A549 (cell line): ENCODE results near the gene TEP1. TPM values are rescaled to one million over a fixed set of nuclear protein-coding genes. Genes with fewer than 3 reads are reported as not detected.

Source experiments
- ATAC-seq, 2 experiments: fragments of 200-7000 bp in 1 of 2; fragments of >200 bp in 1 of 2; cut with Nextera tagmentation in 1 of 2; cut with Tn5 transposase in 1 of 2; 3 replicates each; pipeline versions ENCODE4 v1.8.0 to v1.9.1; 2018 to 2020; ENCODE audit warnings: mild to moderate bottlenecking in 1 of 2, moderate library complexity in 1 of 2
- CTCF ChIA-PET: fragments of 300-600 bp; sonication (Branson Sonifier 250); formaldehyde crosslinking; extraction: SDS; loops from one replicate; lab custom pipeline; 2021; ENCODE audit warnings: antibody characterized with exemption, inconsistent platforms; lab: Yijun Ruan, JAX
- POLR2A ChIA-PET: fragments of 350-600 bp; formaldehyde crosslinking; extraction: SDS; loops from one replicate; lab custom pipeline; 2021; ENCODE audit warnings: antibody characterized with exemption, inconsistent platforms; lab: Yijun Ruan, JAX
- DNase-seq, 2 experiments: peaks; one replicate each; pipeline versions ENCODE4 v3.0.0 to v3.0.0-alpha.2; 2011 to 2016; ENCODE audit warnings: low read depth in 1 of 2, low spot score in 1 of 2
- FAIRE-seq: peaks from 2 replicates; lab custom pipeline; 2011; peaks lifted over from hg19 to GRCh38; lab: Jason Lieb, UNC
- H3K27ac ChIP-seq, 2 experiments: fragments of >200 bp; sonication (Bioruptor Twin); formaldehyde crosslinking; 3 replicates each; pipeline ENCODE4 v1.5.1; 2016 to 2017
- H3K4me1 ChIP-seq: fragments of >200 bp; sonication (Bioruptor Twin); formaldehyde crosslinking; 3 replicates; pipeline ENCODE4 v1.6.1; 2016
- H3K4me2 ChIP-seq: fragments of >200 bp; sonication (Bioruptor Twin); formaldehyde crosslinking; 3 replicates; pipeline ENCODE4 v1.6.1; 2016
- H3K4me3 ChIP-seq: fragments of >200 bp; sonication (Bioruptor Twin); formaldehyde crosslinking; 3 replicates; pipeline ENCODE4 v1.5.1; 2016
- H3K9me3 ChIP-seq: fragments of >200 bp; sonication (Bioruptor Twin); formaldehyde crosslinking; 3 replicates; pipeline ENCODE4 v1.6.1; 2016
- BHLHE40 ChIP-seq: IDR thresholded peaks from 2 replicates; pipeline ENCODE4 v1.6.1; 2012; ENCODE audit warnings: low read depth, low read length, inconsistent platforms
- CEBPB ChIP-seq, 2 experiments: fragments of >200 bp in 1 of 2; sonication (Bioruptor Twin) in 1 of 2; formaldehyde crosslinking in 1 of 2; IDR thresholded peaks; 2 replicates each; pipeline ENCODE4 v1.6.1; 2012 to 2016
- CHD4 ChIP-seq: fragments of 200-600 bp; sonication (generic); IDR thresholded peaks from 2 replicates; pipeline ENCODE4 v1.6.1; 2016; ENCODE audit warnings: antibody characterized with exemption, mild to moderate bottlenecking, borderline replicate concordance
- EHF ChIP-seq: fragments of 250-450 bp; sonication (Bioruptor Pico); IDR thresholded peaks from 2 replicates; pipeline ENCODE4 v1.5.0; 2020; ENCODE audit warnings: mild to moderate bottlenecking
- EP300 ChIP-seq, 2 experiments: fragments of >200 bp; sonication (Bioruptor Twin); formaldehyde crosslinking; IDR thresholded peaks; 2 replicates in 1 of 2; 3 replicates in 1 of 2; pipeline ENCODE4 v1.6.1; 2016 to 2017
- ESRRA ChIP-seq: fragments of 150-350 bp; IDR thresholded peaks from 2 replicates; pipeline ENCODE4 v1.6.1; 2014; ENCODE audit warnings: mild to moderate bottlenecking, low read length, borderline replicate concordance
- FOSL2 ChIP-seq, 2 experiments: fragments of 450-650 bp in 1 of 2; fragments of >200 bp in 1 of 2; sonication (Bioruptor Twin) in 1 of 2; formaldehyde crosslinking; IDR thresholded peaks; 2 replicates each; pipeline versions ENCODE4 v1.5.0 to v1.6.1; 2016 to 2020; ENCODE audit warnings: mild to moderate bottlenecking in 1 of 2, moderate library complexity in 1 of 2
- GATA3 ChIP-seq: IDR thresholded peaks from 2 replicates; pipeline ENCODE4 v1.6.1; 2012; ENCODE audit warnings: borderline replicate concordance
- HOXB13 ChIP-seq: fragments of 250-450 bp; sonication (Bioruptor Pico); IDR thresholded peaks from 2 replicates; pipeline ENCODE4 v1.5.0; 2020; ENCODE audit warnings: low read depth, mild to moderate bottlenecking, moderate library complexity
- JUNB ChIP-seq: fragments of >200 bp; sonication (Bioruptor Twin); formaldehyde crosslinking; IDR thresholded peaks from 2 replicates; pipeline ENCODE4 v1.6.1; 2016
- KDM1A ChIP-seq: fragments of 200-600 bp; sonication (generic); IDR thresholded peaks from 2 replicates; pipeline ENCODE4 v1.6.1; 2016; ENCODE audit warnings: low read depth, mild to moderate bottlenecking
- KDM5A ChIP-seq: fragments of 200-600 bp; sonication (generic); IDR thresholded peaks from 2 replicates; pipeline ENCODE4 v1.6.1; 2016; ENCODE audit warnings: antibody characterized with exemption, mild to moderate bottlenecking
- MAFK ChIP-seq: fragments of 450-650 bp; IDR thresholded peaks from 2 replicates; pipeline ENCODE4 v1.6.1; 2014; ENCODE audit not compliant: partially characterized antibody
- MAX ChIP-seq: IDR thresholded peaks from 2 replicates; pipeline ENCODE4 v1.6.1; 2012
- MAZ ChIP-seq: fragments of 150-350 bp; IDR thresholded peaks from 2 replicates; pipeline ENCODE4 v1.6.1; 2014; ENCODE audit warnings: antibody characterized with exemption, low read depth, low read length, borderline replicate concordance
- NR3C1 ChIP-seq: fragments of >200 bp; sonication (Bioruptor Twin); formaldehyde crosslinking; IDR thresholded peaks from 3 replicates; pipeline ENCODE4 v1.6.1; 2017
- PBX3 ChIP-seq: IDR thresholded peaks from 2 replicates; pipeline ENCODE4 v1.6.1; 2012
- PHF8 ChIP-seq: fragments of 200-600 bp; sonication (generic); IDR thresholded peaks from 2 replicates; pipeline ENCODE4 v1.6.1; 2016; ENCODE audit warnings: low read depth, mild to moderate bottlenecking, antibody characterized with exemption, moderate library complexity, borderline replicate concordance
- POLR2AphosphoS2 ChIP-seq: conservative IDR thresholded peaks from 2 replicates; pipeline ENCODE4 v1.6.1; 2012; ENCODE audit warnings: low read length, improper control_type of control experiment, inconsistent platforms
- RAD21 ChIP-seq, 2 experiments: fragments of >200 bp in 1 of 2; sonication (Bioruptor Twin) in 1 of 2; formaldehyde crosslinking in 1 of 2; IDR thresholded peaks in 1 of 2; conservative IDR thresholded peaks in 1 of 2; 2 replicates in 1 of 2; 3 replicates in 1 of 2; pipeline ENCODE4 v1.6.1; 2012 to 2018; ENCODE audit warnings: inconsistent platforms in 1 of 2
- RCOR1 ChIP-seq: fragments of 150-350 bp; IDR thresholded peaks from 2 replicates; pipeline ENCODE4 v1.6.1; 2014; ENCODE audit warnings: antibody characterized with exemption, low read length, low read depth
- RNF2 ChIP-seq: fragments of 200-600 bp; sonication (generic); IDR thresholded peaks from 2 replicates; pipeline ENCODE4 v1.6.1; 2016; ENCODE audit warnings: low read depth, mild to moderate bottlenecking, antibody characterized with exemption, moderate library complexity, borderline replicate concordance
- TFCP2L1 ChIP-seq: fragments of 250-450 bp; sonication (Bioruptor Pico); IDR thresholded peaks from 2 replicates; pipeline ENCODE4 v1.5.0; 2021; ENCODE audit warnings: mild to moderate bottlenecking
- TP53 ChIP-seq: fragments of 250-450 bp; sonication (Bioruptor Pico); IDR thresholded peaks from 2 replicates; pipeline ENCODE4 v1.5.0; 2021; ENCODE audit warnings: mild to moderate bottlenecking, moderate library complexity
- WGBS: methylation state at CpG from one replicate; pipeline ENCODE4 v1.1.6; 2017; ENCODE audit errors: missing lambda C conversion rate; 5-methylcytosine and 5-hydroxymethylcytosine counted together
- polyA plus RNA-seq, 4 experiments: library from polyadenylated mRNA; depleted of rRNA in 3 of 4; stranded (reverse); fragments of >200 nt; fragmentation: RNase III in 1 of 4; extraction: RNeasy Plus Mini Kit Qiagen cat#74134 plus additional on column Dnase treatment in 1 of 4; gene quantifications; 2 replicates in 3 of 4; 3 replicates in 1 of 4; pipeline ENCODE4 v1.2.3, GENCODE V29; 2011 to 2017

TEP1 gene
- polyA plus RNA-seq, 2 of the 4 experiments (the other 2 are of a cell fraction), result 6.8 to 17.5 TPM

GRCh38 chr14:20400965-20401593 is 12.2 kb downstream of the TEP1 start:
- 89% methylated on average over 10 of the region's 10 CpGs for WGBS
- Histone ChIP-seq H3K4me3 (no peak overlapping the region), H3K4me2 (peak overlapping the region; percentile 36; the same call in 1 of the 3 replicates), H3K4me1 (peaks cover 12% of the 10 kb centered on the region), H3K27ac (no peak overlapping the region), H3K9me3 (no peaks in the 10 kb centered on the region)
- FAIRE-seq (no peak), DNase-seq (peak; percentile 18 to 28), ATAC-seq (peak; percentile 43 to 67; a peak in 5 of 6 replicates)
- ChIA-PET CTCF (interaction anchor here (0.6 to 2.3 kb wide), 5 partner anchors 13 to 353 kb away, joined by 3 to 8 read pairs (median 5); partner anchors contain the start of gene TEP1), POLR2A (interaction anchor here (0.7 kb wide), 1 partner anchor 61 kb away, joined by 3 read pairs; no protein-coding TSS in a partner anchor)
- TF ChIP-seq NR3C1 (no peak), JUNB (0 out of 2 replicates have a peak, but pooled peaks have one; percentile 16), GATA3 (no peak), FOSL2 (IDR thresholded peaks at IDR 0.05) (peak; percentile 54; the same call in 1 of the 2 replicates), FOSL2 (CRISPR knock-in tag; IDR thresholded peaks at IDR 0.05) (peak; percentile 91)

GRCh38 chr14:20400589-20400964 is 12.7 kb downstream of the TEP1 start:
- 100% methylated on average over 1 of the region's 1 CpG for WGBS
- H3K9me3 ChIP-seq, result no peaks in the 10 kb centered on the region
- H3K4me1 ChIP-seq, result peaks cover 12% of the 10 kb centered on the region
- TF ChIP-seq NR3C1 (no peak), HOXB13 (CRISPR knock-in tag) (no peak), PHF8 (no peak), TFCP2L1 (CRISPR knock-in tag) (no peak), BHLHE40 (no peak), JUNB (no peak), TP53 (no peak), CEBPB (IDR thresholded peaks at IDR 0.05) (no peak), KDM5A (no peak), RAD21 (conservative IDR thresholded peaks at IDR 0.05 in 1 of 2, IDR thresholded peaks at IDR 0.05 in 1 of 2) (no peak), MAZ (no peak), KDM1A (no peak), POLR2AphosphoS2 (no peak), EHF (CRISPR knock-in tag) (no peak), ESRRA (no peak), MAX (no peak)
- H3K27ac ChIP-seq, result no peak overlapping the region
- ChIA-PET CTCF (interaction anchor here (0.6 to 2.3 kb wide), 5 partner anchors 13 to 353 kb away, joined by 3 to 8 read pairs (median 5); partner anchors contain the start of gene TEP1), POLR2A (no interaction called here)
- H3K4me3 ChIP-seq, result no peak overlapping the region
- ATAC-seq (no peak), DNase-seq (no peak), FAIRE-seq (no peak)
- no peak overlapping the region; the same call in 2 of the 3 replicates for H3K4me2 ChIP-seq

GRCh38 chr14:20397511-20397910 is 15.8 kb downstream of the TEP1 start:
- Histone ChIP-seq H3K4me1 (peaks cover 12% of the 10 kb centered on the region), H3K4me2 (no peak overlapping the region), H3K9me3 (no peaks in the 10 kb centered on the region), H3K4me3 (no peak overlapping the region), H3K27ac (no peak overlapping the region)
- CTCF ChIA-PET, result interaction anchor here (0.7 to 1.7 kb wide), 2 partner anchors 17 to 36 kb away, joined by 3 to 4 read pairs; no protein-coding TSS in a partner anchor
- 91% methylated on average over 3 of the region's 3 CpGs for WGBS
- FAIRE-seq, result no peak
- DNase-seq, result no peak
- TF ChIP-seq CHD4 (no peak), NR3C1 (no peak), EHF (CRISPR knock-in tag) (no peak), PBX3 (no peak), MAX (no peak), RNF2 (no peak), EP300 (IDR thresholded peaks at IDR 0.05) (no peak), TP53 (no peak), RCOR1 (no peak), KDM5A (no peak), BHLHE40 (no peak), MAFK (no peak), RAD21 (conservative IDR thresholded peaks at IDR 0.05 in 1 of 2, IDR thresholded peaks at IDR 0.05 in 1 of 2) (no peak), JUNB (no peak)
- ATAC-seq, result no peak
- POLR2A ChIA-PET, result no interaction called here
